ENCODE measurements around the gene RAPGEF4.

The RAPGEF4 gene

GRCh38 chr2:172817411-172817810, 81.8 kb downstream of the RAPGEF4 start:
- Histone ChIP-seq H3K4me3 (ENCODE audit: low read depth in 1 of 2, low read length in 2 of 2) (no peak overlapping the region), H3K9ac (ENCODE audit: low read depth in 1 of 2, low read length in 2 of 2) (no peak overlapping the region), H3K27me3 (ENCODE audit: control insufficient read depth in 1 of 2, insufficient read depth in 2 of 2, low read length in 2 of 2) (no peaks in the 10 kb centered on the region), H3K4me1 (ENCODE audit: control insufficient read depth in 1 of 2, insufficient read depth in 2 of 2, low read length in 2 of 2) (no peaks in the 10 kb centered on the region), H3K9me3 (ENCODE audit: control insufficient read depth in 1 of 2, low read length in 2 of 2) (no peaks in the 10 kb centered on the region), H3K36me3 (ENCODE audit: control insufficient read depth in 1 of 2, insufficient read depth in 2 of 2, low read length in 2 of 2) (no peaks in the 10 kb centered on the region), H3K27ac (ENCODE audit: low read depth, low read length) (no peak overlapping the region)

GRCh38 chr2:172819943-172820342, 84.3 kb downstream of the RAPGEF4 start:
- no peaks in the 10 kb centered on the region for H3K36me3 ChIP-seq (ENCODE audit: control insufficient read depth in 1 of 2, insufficient read depth in 2 of 2, low read length in 2 of 2)
- H3K27me3 ChIP-seq (ENCODE audit: control insufficient read depth in 1 of 2, insufficient read depth in 2 of 2, low read length in 2 of 2): no peaks in the 10 kb centered on the region
- no peak overlapping the region for H3K9ac ChIP-seq (ENCODE audit: low read depth in 1 of 2, low read length in 2 of 2)
- H3K27ac ChIP-seq (ENCODE audit: low read depth, low read length): no peak overlapping the region
- no peaks in the 10 kb centered on the region for H3K9me3 ChIP-seq (ENCODE audit: control insufficient read depth in 1 of 2, low read length in 2 of 2)
- no peak overlapping the region for H3K4me3 ChIP-seq (ENCODE audit: low read depth in 1 of 2, low read length in 2 of 2)
- no peaks in the 10 kb centered on the region for H3K4me1 ChIP-seq (ENCODE audit: control insufficient read depth in 1 of 2, insufficient read depth in 2 of 2, low read length in 2 of 2)

GRCh38 chr2:172821370-172822338, 86.0 kb downstream of the RAPGEF4 start:
- Histone ChIP-seq H3K9me3 (ENCODE audit: control insufficient read depth in 1 of 2, low read length in 2 of 2) (no peaks in the 10 kb centered on the region), H3K4me3 (ENCODE audit: low read depth in 1 of 2, low read length in 2 of 2) (no peak overlapping the region), H3K27ac (ENCODE audit: low read depth, low read length) (no peak overlapping the region), H3K4me1 (ENCODE audit: control insufficient read depth in 1 of 2, insufficient read depth in 2 of 2, low read length in 2 of 2) (no peaks in the 10 kb centered on the region), H3K27me3 (ENCODE audit: control insufficient read depth in 1 of 2, insufficient read depth in 2 of 2, low read length in 2 of 2) (peaks cover 0 to 4% of the 10 kb centered on the region in 2 donors), H3K9ac (ENCODE audit: low read depth in 1 of 2, low read length in 2 of 2) (no peak overlapping the region), H3K36me3 (ENCODE audit: control insufficient read depth in 1 of 2, insufficient read depth in 2 of 2, low read length in 2 of 2) (no peaks in the 10 kb centered on the region)

GRCh38 chr2:172822585-172822984, 86.9 kb downstream of the RAPGEF4 start:
- Histone ChIP-seq H3K4me1 (ENCODE audit: control insufficient read depth in 1 of 2, insufficient read depth in 2 of 2, low read length in 2 of 2) (no peaks in the 10 kb centered on the region), H3K27ac (ENCODE audit: low read depth, low read length) (no peak overlapping the region), H3K27me3 (ENCODE audit: control insufficient read depth in 1 of 2, insufficient read depth in 2 of 2, low read length in 2 of 2) (peaks cover 0 to 4% of the 10 kb centered on the region in 2 donors), H3K9ac (ENCODE audit: low read depth in 1 of 2, low read length in 2 of 2) (no peak overlapping the region), H3K4me3 (ENCODE audit: low read depth in 1 of 2, low read length in 2 of 2) (no peak overlapping the region), H3K36me3 (ENCODE audit: control insufficient read depth in 1 of 2, insufficient read depth in 2 of 2, low read length in 2 of 2) (no peaks in the 10 kb centered on the region), H3K9me3 (ENCODE audit: control insufficient read depth in 1 of 2, low read length in 2 of 2) (no peaks in the 10 kb centered on the region)

- peaks cover 0 to 4% of the 10 kb centered on the region in 2 donors for H3K27me3 ChIP-seq (ENCODE audit: control insufficient read depth in 1 of 2, insufficient read depth in 2 of 2, low read length in 2 of 2)
- no peak overlapping the region for H3K4me3 ChIP-seq (ENCODE audit: low read depth in 1 of 2, low read length in 2 of 2)
- no peak overlapping the region for H3K9ac ChIP-seq (ENCODE audit: low read depth in 1 of 2, low read length in 2 of 2)
- H3K36me3 ChIP-seq (ENCODE audit: control insufficient read depth in 1 of 2, insufficient read depth in 2 of 2, low read length in 2 of 2): no peaks in the 10 kb centered on the region
- H3K4me1 ChIP-seq (ENCODE audit: control insufficient read depth in 1 of 2, insufficient read depth in 2 of 2, low read length in 2 of 2): no peaks in the 10 kb centered on the region
- H3K9me3 ChIP-seq (ENCODE audit: control insufficient read depth in 1 of 2, low read length in 2 of 2): no peaks in the 10 kb centered on the region
- H3K27ac ChIP-seq (ENCODE audit: low read depth, low read length): no peak overlapping the region
Observed at GRCh38 chr2:172823261-172823850, 87.7 kb downstream of the RAPGEF4 start.

GRCh38 chr2:172826522-172826921, 90.9 kb downstream of the RAPGEF4 start:
- H3K4me3 ChIP-seq (ENCODE audit: low read depth in 1 of 2, low read length in 2 of 2): no peak overlapping the region
- H3K27ac ChIP-seq (ENCODE audit: low read depth, low read length): no peak overlapping the region
- H3K9me3 ChIP-seq (ENCODE audit: control insufficient read depth in 1 of 2, low read length in 2 of 2): no peaks in the 10 kb centered on the region
- H3K27me3 ChIP-seq (ENCODE audit: control insufficient read depth in 1 of 2, insufficient read depth in 2 of 2, low read length in 2 of 2): peaks cover 0 to 4% of the 10 kb centered on the region in 2 donors
- no peaks in the 10 kb centered on the region for H3K36me3 ChIP-seq (ENCODE audit: control insufficient read depth in 1 of 2, insufficient read depth in 2 of 2, low read length in 2 of 2)
- H3K4me1 ChIP-seq (ENCODE audit: control insufficient read depth in 1 of 2, insufficient read depth in 2 of 2, low read length in 2 of 2): no peaks in the 10 kb centered on the region
- no peak overlapping the region for H3K9ac ChIP-seq (ENCODE audit: low read depth in 1 of 2, low read length in 2 of 2)

- H3K4me3 ChIP-seq (ENCODE audit: low read depth in 1 of 2, low read length in 2 of 2): no peak overlapping the region
- H3K27me3 ChIP-seq (ENCODE audit: control insufficient read depth in 1 of 2, insufficient read depth in 2 of 2, low read length in 2 of 2): peaks cover 4 to 7% of the 10 kb centered on the region in 2 donors
- H3K36me3 ChIP-seq (ENCODE audit: control insufficient read depth in 1 of 2, insufficient read depth in 2 of 2, low read length in 2 of 2): no peaks in the 10 kb centered on the region
- H3K9me3 ChIP-seq (ENCODE audit: control insufficient read depth in 1 of 2, low read length in 2 of 2): no peaks in the 10 kb centered on the region
- H3K4me1 ChIP-seq (ENCODE audit: control insufficient read depth in 1 of 2, insufficient read depth in 2 of 2, low read length in 2 of 2): no peaks in the 10 kb centered on the region
- H3K27ac ChIP-seq (ENCODE audit: low read depth, low read length): no peak overlapping the region
- H3K9ac ChIP-seq (ENCODE audit: low read depth in 1 of 2, low read length in 2 of 2): no peak overlapping the region
Observed at GRCh38 chr2:172829229-172829628, 93.6 kb downstream of the RAPGEF4 start.

GRCh38 chr2:172830482-172830881, 94.8 kb downstream of the RAPGEF4 start:
- no peak overlapping the region for H3K9ac ChIP-seq (ENCODE audit: low read depth in 1 of 2, low read length in 2 of 2)
- no peaks in the 10 kb centered on the region for H3K9me3 ChIP-seq (ENCODE audit: control insufficient read depth in 1 of 2, low read length in 2 of 2)
- H3K27me3 ChIP-seq (ENCODE audit: control insufficient read depth in 1 of 2, insufficient read depth in 2 of 2, low read length in 2 of 2): peaks cover 6 to 7% of the 10 kb centered on the region in 2 donors
- no peak overlapping the region for H3K27ac ChIP-seq (ENCODE audit: low read depth, low read length)
- H3K4me3 ChIP-seq (ENCODE audit: low read depth in 1 of 2, low read length in 2 of 2): no peak overlapping the region
- no peaks in the 10 kb centered on the region for H3K4me1 ChIP-seq (ENCODE audit: control insufficient read depth in 1 of 2, insufficient read depth in 2 of 2, low read length in 2 of 2)
- no peaks in the 10 kb centered on the region for H3K36me3 ChIP-seq (ENCODE audit: control insufficient read depth in 1 of 2, insufficient read depth in 2 of 2, low read length in 2 of 2)

GRCh38 chr2:172833898-172834297, 98.3 kb downstream of the RAPGEF4 start:
- H3K9ac ChIP-seq (ENCODE audit: low read depth in 1 of 2, low read length in 2 of 2): no peak overlapping the region
- H3K9me3 ChIP-seq (ENCODE audit: control insufficient read depth in 1 of 2, low read length in 2 of 2): no peaks in the 10 kb centered on the region
- no peaks in the 10 kb centered on the region for H3K4me1 ChIP-seq (ENCODE audit: control insufficient read depth in 1 of 2, insufficient read depth in 2 of 2, low read length in 2 of 2)
- H3K27ac ChIP-seq (ENCODE audit: low read depth, low read length): no peak overlapping the region
- peaks cover 7 to 8% of the 10 kb centered on the region in 2 donors for H3K27me3 ChIP-seq (ENCODE audit: control insufficient read depth in 1 of 2, insufficient read depth in 2 of 2, low read length in 2 of 2)
- H3K36me3 ChIP-seq (ENCODE audit: control insufficient read depth in 1 of 2, insufficient read depth in 2 of 2, low read length in 2 of 2): no peaks in the 10 kb centered on the region
- no peak overlapping the region for H3K4me3 ChIP-seq (ENCODE audit: low read depth in 1 of 2, low read length in 2 of 2)

- Histone ChIP-seq H3K9me3 (ENCODE audit: control insufficient read depth in 1 of 2, low read length in 2 of 2) (no peaks in the 10 kb centered on the region), H3K4me1 (ENCODE audit: control insufficient read depth in 1 of 2, insufficient read depth in 2 of 2, low read length in 2 of 2) (no peaks in the 10 kb centered on the region), H3K9ac (ENCODE audit: low read depth in 1 of 2, low read length in 2 of 2) (no peak overlapping the region), H3K4me3 (ENCODE audit: low read depth in 1 of 2, low read length in 2 of 2) (no peak overlapping the region), H3K27ac (ENCODE audit: low read depth, low read length) (no peak overlapping the region), H3K27me3 (ENCODE audit: control insufficient read depth in 1 of 2, insufficient read depth in 2 of 2, low read length in 2 of 2) (peaks cover 7 to 8% of the 10 kb centered on the region in 2 donors), H3K36me3 (ENCODE audit: control insufficient read depth in 1 of 2, insufficient read depth in 2 of 2, low read length in 2 of 2) (no peaks in the 10 kb centered on the region)
Observed at GRCh38 chr2:172834881-172835280, 99.2 kb downstream of the RAPGEF4 start.

Data from duodenal mucosa (tissue), 2 donors.